SH-SY5Y (cell line): Measurements from ENCODE around the gene TTC28.
A peak's percentile ranks its signal among the peaks of the same experiment; 100 is the strongest.

Experiments used
- GATA2 ChIP-seq: IDR thresholded peaks from 2 replicates; pipeline ENCODE4 v1.6.1; 2011; ENCODE audit warnings: mild to moderate bottlenecking, low read depth, low read length
- GATA3 ChIP-seq: IDR thresholded peaks from 2 replicates; pipeline ENCODE4 v1.6.1; 2011; ENCODE audit warnings: low read depth, mild to moderate bottlenecking, low read length, moderate library complexity

- TF ChIP-seq GATA2 (0 out of 2 replicates have a peak, but pooled peaks have one; percentile 2), GATA3 (no peak)
Measured at GRCh38 chr22:28442264-28442710, 237.4 kb downstream of the TTC28 start.
